GM23338 (cell line): ENCODE results near the gene IL21R. TPM values are rescaled to one million over a fixed set of nuclear protein-coding genes. Genes with fewer than 3 reads are reported as not detected.

Experiments used
- ATAC-seq: fragments of 200-7000 bp; cut with Tn5 transposase; 3 replicates; pipeline ENCODE4 v1.9.1; 2020
- DNase-seq: peaks from one replicate; pipeline ENCODE4 v3.0.0-alpha.2; 2015; ENCODE audit warnings: low spot score
- H2AFZ ChIP-seq: fragments of 200-600 bp; sonication (generic); 2 replicates; pipeline ENCODE4 v1.8.0; 2016; ENCODE audit warnings: antibody characterized with exemption, mild to moderate bottlenecking, moderate library complexity
- H3F3A ChIP-seq: fragments of 200-600 bp; sonication (generic); replicated peaks from 2 replicates; pipeline ENCODE4 v1.8.0; 2017; ENCODE audit warnings: antibody characterized with exemption, mixed run types, low read depth
- H3K27ac ChIP-seq: fragments of 200-600 bp; sonication (generic); 2 replicates; pipeline ENCODE4 v1.6.1; 2016; ENCODE audit warnings: low read depth
- H3K27me3 ChIP-seq: fragments of 200-600 bp; sonication (generic); 2 replicates; pipeline ENCODE4 v1.8.0; 2016; ENCODE audit warnings: mild to moderate bottlenecking, mixed run types, moderate library complexity; ENCODE audit not compliant: insufficient read depth
- H3K36me3 ChIP-seq: fragments of 200-600 bp; sonication (generic); 2 replicates; pipeline ENCODE4 v1.8.0; 2016; ENCODE audit warnings: mild to moderate bottlenecking; ENCODE audit not compliant: insufficient read depth
- H3K4me1 ChIP-seq: fragments of 200-600 bp; sonication (generic); 2 replicates; pipeline ENCODE4 v1.8.0; 2016; ENCODE audit warnings: mild to moderate bottlenecking, moderate library complexity; ENCODE audit not compliant: insufficient read depth
- H3K4me2 ChIP-seq: fragments of 200-600 bp; sonication (generic); 2 replicates; pipeline ENCODE4 v1.7.1; 2017; ENCODE audit warnings: mixed run types
- H3K4me3 ChIP-seq: fragments of 200-600 bp; sonication (generic); 2 replicates; pipeline ENCODE4 v1.6.1; 2016; ENCODE audit warnings: mixed run types
- H3K79me2 ChIP-seq: fragments of 200-600 bp; sonication (generic); replicated peaks from 2 replicates; pipeline ENCODE4 v1.8.0; 2017; ENCODE audit warnings: mild to moderate bottlenecking; ENCODE audit not compliant: insufficient read depth
- H3K9me2 ChIP-seq: fragments of 200-600 bp; sonication (generic); 2 replicates; pipeline ENCODE4 v1.8.0; 2017; ENCODE audit not compliant: insufficient read depth
- H4K20me1 ChIP-seq: fragments of 200-600 bp; sonication (generic); replicated peaks from 2 replicates; pipeline ENCODE4 v1.8.0; 2017; ENCODE audit warnings: mild to moderate bottlenecking; ENCODE audit not compliant: insufficient read depth
- H3K27ac Mint-ChIP-seq: 2 replicates; pipeline ENCODE4 v1.8.0; 2020; ENCODE audit warnings: inconsistent platforms, mild to moderate bottlenecking, moderate library complexity, mixed read lengths
- H3K27me3 Mint-ChIP-seq: 3 replicates; pipeline ENCODE4 v1.8.0; 2022; ENCODE audit warnings: low read depth, mild to moderate bottlenecking, moderate library complexity, mixed read lengths, inconsistent platforms; ENCODE audit not compliant: insufficient read depth, poor library complexity
- H3K36me3 Mint-ChIP-seq: 3 replicates; pipeline ENCODE4 v1.8.0; 2021; ENCODE audit warnings: low read depth, mild to moderate bottlenecking, inconsistent platforms, moderate library complexity, mixed read lengths
- H3K4me1 Mint-ChIP-seq: 3 replicates; pipeline ENCODE4 v1.8.0; 2020; ENCODE audit warnings: mild to moderate bottlenecking, inconsistent platforms, mixed read lengths
- H3K4me3 Mint-ChIP-seq: 3 replicates; pipeline ENCODE4 v1.8.0; 2021; ENCODE audit warnings: moderate library complexity, mild to moderate bottlenecking, inconsistent platforms, mixed read lengths
- H3K9me3 Mint-ChIP-seq: 3 replicates; pipeline ENCODE4 v1.8.0; 2020; ENCODE audit warnings: moderate library complexity, mild to moderate bottlenecking, inconsistent platforms, mixed read lengths
- CREB1 ChIP-seq: fragments of 250-450 bp; sonication (Bioruptor Pico); IDR thresholded peaks from 2 replicates; pipeline ENCODE4 v1.5.0; 2020; ENCODE audit warnings: low read depth, mild to moderate bottlenecking, moderate library complexity
- CTCF ChIP-seq, 2 experiments: fragments of 200-600 bp in 1 of 2; sonication (generic) in 1 of 2; conservative IDR thresholded peaks; 2 replicates each; pipeline versions ENCODE4 v1.5.1 to v1.6.1; 2016 to 2017; ENCODE audit warnings: antibody characterized with exemption in 2 of 2, low read depth in 2 of 2, mild to moderate bottlenecking in 2 of 2, moderate library complexity in 1 of 2
- ETS1 ChIP-seq: IDR thresholded peaks from 2 replicates; pipeline ENCODE4 v1.6.1; 2016; ENCODE audit warnings: antibody characterized with exemption
- EZH2 ChIP-seq: fragments of 200-600 bp; sonication (generic); IDR thresholded peaks from one replicate; pipeline ENCODE4 v1.8.0; 2017; ENCODE audit warnings: antibody characterized with exemption, mild to moderate bottlenecking, low read depth; ENCODE audit not compliant: unreplicated experiment
- EZH2phosphoT487 ChIP-seq: fragments of 200-600 bp; sonication (generic); IDR thresholded peaks from one replicate; pipeline ENCODE4 v1.8.1; 2018; ENCODE audit warnings: antibody characterized with exemption; ENCODE audit not compliant: unreplicated experiment
- JUNB ChIP-seq: IDR thresholded peaks from one replicate; pipeline ENCODE4 v1.6.1; 2016; ENCODE audit warnings: antibody characterized with exemption; ENCODE audit not compliant: unreplicated experiment
- NANOG ChIP-seq: IDR thresholded peaks from 2 replicates; pipeline ENCODE4 v1.6.1; 2016; ENCODE audit warnings: antibody characterized with exemption, borderline replicate concordance
- POLR2AphosphoS5 ChIP-seq: IDR thresholded peaks from 2 replicates; pipeline ENCODE4 v1.6.1; 2016; ENCODE audit warnings: antibody characterized with exemption, low read depth
- REST ChIP-seq: IDR thresholded peaks from one replicate; pipeline ENCODE4 v1.6.1; 2018; ENCODE audit warnings: antibody characterized with exemption; ENCODE audit not compliant: unreplicated experiment
- STAT1 ChIP-seq: IDR thresholded peaks from one replicate; pipeline ENCODE4 v1.6.1; 2016; ENCODE audit warnings: antibody characterized with exemption; ENCODE audit not compliant: unreplicated experiment
- ZNF114 ChIP-seq: fragments of 250-450 bp; sonication (Bioruptor Pico); IDR thresholded peaks from 2 replicates; pipeline ENCODE4 v1.5.0; 2020; ENCODE audit warnings: mild to moderate bottlenecking, moderate library complexity
- ZNF331 ChIP-seq: fragments of 250-450 bp; sonication (Bioruptor Pico); IDR thresholded peaks from 2 replicates; pipeline ENCODE4 v1.5.0; 2020; ENCODE audit warnings: low read depth, mild to moderate bottlenecking, moderate library complexity
- ZNF462 ChIP-seq: fragments of 250-450 bp; sonication (Bioruptor Pico); IDR thresholded peaks from 2 replicates; pipeline ENCODE4 v1.5.0; 2020; ENCODE audit warnings: mild to moderate bottlenecking, moderate library complexity
- polyA plus RNA-seq: library from polyadenylated mRNA; unstranded; fragments of >200 nt; fragmentation: Nextera tagmentation; extraction: Ambion mirVana; gene quantifications from 2 replicates; pipeline ENCODE4 v1.2.1, GENCODE V29; 2016
- total RNA-seq: library from RNA; depleted of rRNA; stranded (reverse); fragments of >200 nt; shearing (Covaris generic); gene quantifications from 2 replicates; pipeline ENCODE4 v1.2.3, GENCODE V29; 2014

Gene IL21R
- total and polyA plus RNA-seq, 2 experiments from 2014 or later, result 0.42 to 2.6 TPM

GRCh38 chr16:27453494-27453825 is 51.5 kb downstream of the IL21R start:
- H3K27ac ChIP-seq, result no peak overlapping the region
- no peaks in the 10 kb centered on the region for H3K36me3 ChIP-seq
- peaks cover 17% of the 10 kb centered on the region for H3K27me3 Mint-ChIP-seq
- H3K4me1 Mint-ChIP-seq, result no peaks in the 10 kb centered on the region; the same call in 1 of the 3 replicates
- H3K36me3 Mint-ChIP-seq, result 0 out of 3 replicates have a peak, but pooled peaks cover 3% of the 10 kb centered on the region
- no peak for TF ChIP-seq POLR2AphosphoS5
- TF ChIP-seq ZNF331 (CRISPR knock-in tag), result no peak
- TF ChIP-seq NANOG, result no peak
- TF ChIP-seq REST, result no peak
- no peak for TF ChIP-seq CREB1 (CRISPR knock-in tag)
- TF ChIP-seq JUNB, result no peak
- TF ChIP-seq EZH2phosphoT487, result no peak
- TF ChIP-seq ETS1, result no peak
- TF ChIP-seq STAT1, result no peak
- no peak for TF ChIP-seq CTCF (conservative IDR thresholded peaks at IDR 0.05; ENCODE audit: low read depth in 2 of 2)
- no peak for TF ChIP-seq EZH2
- TF ChIP-seq ZNF114 (CRISPR knock-in tag), result no peak
- no peak for TF ChIP-seq ZNF462
- H3K27me3 ChIP-seq, result no peaks in the 10 kb centered on the region
- no peak overlapping the region for H3K27ac Mint-ChIP-seq
- H3F3A ChIP-seq, result no peaks in the 10 kb centered on the region
- H3K4me2 ChIP-seq, result no peak overlapping the region
- no peak overlapping the region for H3K4me3 ChIP-seq
- no peaks in the 10 kb centered on the region for H3K4me1 ChIP-seq
- H3K9me3 Mint-ChIP-seq, result no peaks in the 10 kb centered on the region
- no peaks in the 10 kb centered on the region for H4K20me1 ChIP-seq
- H3K79me2 ChIP-seq, result no peaks in the 10 kb centered on the region
- no peak overlapping the region for H3K4me3 Mint-ChIP-seq
- ATAC-seq, result no peak
- no peak for DNase-seq
- H3K9me2 ChIP-seq, result no peaks in the 10 kb centered on the region
- H2AFZ ChIP-seq, result no peak overlapping the region
